ENCODE results near the gene ELL.
A peak's percentile ranks its signal among the peaks of the same experiment; 100 is the strongest.

ELL gene

DNA sequence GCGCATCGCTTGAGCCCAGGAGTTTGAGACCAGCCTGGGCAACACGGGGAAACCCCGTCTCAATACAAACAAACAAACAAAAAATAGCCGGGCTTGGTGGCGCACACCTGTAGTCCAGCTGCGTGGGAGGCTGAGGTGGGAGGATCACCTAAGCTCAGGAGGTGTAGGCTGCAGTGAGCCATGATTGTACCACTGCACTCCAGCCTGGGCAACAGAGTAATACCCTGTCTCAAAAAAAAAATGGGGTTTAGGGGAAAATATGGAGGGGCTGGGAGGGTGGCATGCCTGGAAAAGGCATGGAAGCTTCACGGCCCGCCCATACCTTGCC is 82.0 kb downstream of the ELL start:
- TF ChIP-seq RARB (CRISPR knock-in tag; IDR thresholded peaks at IDR 0.05) (no peak), ZFP3 (CRISPR knock-in tag; IDR thresholded peaks at IDR 0.05) (no peak), ARNTL (CRISPR knock-in tag; IDR thresholded peaks at IDR 0.05; ENCODE audit: borderline replicate concordance, low read depth) (no peak), GLIS3 (CRISPR knock-in tag; IDR thresholded peaks at IDR 0.05) (no peak), SNAI2 (CRISPR knock-in tag; IDR thresholded peaks at IDR 0.05) (no peak), ZNF565 (CRISPR knock-in tag; conservative IDR thresholded peaks at IDR 0.05; ENCODE audit: low read depth) (no peak), ZFP30 (CRISPR knock-in tag; IDR thresholded peaks at IDR 0.05) (no peak)
- TF ChIP-seq, protein P1, sequence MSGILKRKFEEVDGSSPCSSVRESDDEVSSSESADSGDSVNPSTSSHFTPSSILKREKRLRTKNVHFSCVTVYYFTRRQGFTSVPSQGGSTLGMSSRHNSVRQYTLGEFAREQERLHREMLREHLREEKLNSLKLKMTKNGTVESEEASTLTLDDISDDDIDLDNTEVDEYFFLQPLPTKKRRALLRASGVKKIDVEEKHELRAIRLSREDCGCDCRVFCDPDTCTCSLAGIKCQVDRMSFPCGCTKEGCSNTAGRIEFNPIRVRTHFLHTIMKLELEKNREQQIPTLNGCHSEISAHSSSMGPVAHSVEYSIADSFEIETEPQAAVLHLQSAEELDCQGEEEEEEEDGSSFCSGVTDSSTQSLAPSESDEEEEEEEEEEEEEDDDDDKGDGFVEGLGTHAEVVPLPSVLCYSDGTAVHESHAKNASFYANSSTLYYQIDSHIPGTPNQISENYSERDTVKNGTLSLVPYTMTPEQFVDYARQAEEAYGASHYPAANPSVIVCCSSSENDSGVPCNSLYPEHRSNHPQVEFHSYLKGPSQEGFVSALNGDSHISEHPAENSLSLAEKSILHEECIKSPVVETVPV (CRISPR knock-in tag; IDR thresholded peaks at IDR 0.05): no peak
- ATAC-seq: no peak

DNA sequence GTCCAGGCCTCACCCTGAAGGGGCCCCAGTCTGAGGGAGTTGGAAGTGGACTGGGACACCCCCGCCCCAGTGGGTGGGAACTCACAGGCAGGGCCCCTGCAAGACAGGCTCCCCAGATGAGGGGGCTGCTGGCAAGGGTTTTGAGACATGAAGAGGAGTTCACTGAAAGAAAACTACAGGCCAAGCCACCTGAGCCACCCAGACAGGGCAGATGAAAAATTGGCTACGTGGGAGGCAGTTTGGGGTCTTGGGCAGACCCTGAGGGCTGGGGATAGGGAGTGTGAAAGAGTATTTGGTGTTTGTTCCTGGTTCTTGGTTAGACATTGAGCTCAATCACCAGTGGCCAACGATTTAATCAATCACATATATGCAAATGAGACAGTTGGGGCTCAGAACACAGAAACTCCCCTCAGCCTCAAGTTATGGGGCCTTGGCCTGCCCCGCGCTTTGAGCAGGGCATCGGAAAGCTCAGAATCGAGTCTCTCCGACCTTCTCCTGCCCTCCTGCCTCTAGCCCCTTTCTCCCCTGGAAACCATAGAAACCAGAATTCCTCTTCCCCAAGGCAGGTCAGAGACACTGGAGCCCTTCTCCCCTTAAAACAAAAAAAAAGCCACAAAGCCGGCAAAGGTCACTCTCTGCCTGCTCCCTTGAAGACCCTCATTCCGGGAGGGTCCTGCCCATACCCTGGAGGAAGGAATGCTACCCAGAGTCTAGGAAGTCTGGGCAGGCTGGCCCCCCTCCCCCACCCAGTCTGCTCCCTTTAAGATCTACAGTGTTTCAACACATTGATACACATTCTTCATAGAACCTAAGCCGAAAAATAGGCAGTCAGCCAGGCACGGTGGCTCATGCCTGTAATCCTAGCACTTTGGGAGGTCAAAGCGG is 82.6 kb downstream of the ELL start:
- no peak for ATAC-seq
- no peak for TF ChIP-seq ARNTL (CRISPR knock-in tag; IDR thresholded peaks at IDR 0.05; ENCODE audit: borderline replicate concordance, low read depth)
- peak; percentile 99 for TF ChIP-seq ZFP3 (CRISPR knock-in tag; IDR thresholded peaks at IDR 0.05)

DNA sequence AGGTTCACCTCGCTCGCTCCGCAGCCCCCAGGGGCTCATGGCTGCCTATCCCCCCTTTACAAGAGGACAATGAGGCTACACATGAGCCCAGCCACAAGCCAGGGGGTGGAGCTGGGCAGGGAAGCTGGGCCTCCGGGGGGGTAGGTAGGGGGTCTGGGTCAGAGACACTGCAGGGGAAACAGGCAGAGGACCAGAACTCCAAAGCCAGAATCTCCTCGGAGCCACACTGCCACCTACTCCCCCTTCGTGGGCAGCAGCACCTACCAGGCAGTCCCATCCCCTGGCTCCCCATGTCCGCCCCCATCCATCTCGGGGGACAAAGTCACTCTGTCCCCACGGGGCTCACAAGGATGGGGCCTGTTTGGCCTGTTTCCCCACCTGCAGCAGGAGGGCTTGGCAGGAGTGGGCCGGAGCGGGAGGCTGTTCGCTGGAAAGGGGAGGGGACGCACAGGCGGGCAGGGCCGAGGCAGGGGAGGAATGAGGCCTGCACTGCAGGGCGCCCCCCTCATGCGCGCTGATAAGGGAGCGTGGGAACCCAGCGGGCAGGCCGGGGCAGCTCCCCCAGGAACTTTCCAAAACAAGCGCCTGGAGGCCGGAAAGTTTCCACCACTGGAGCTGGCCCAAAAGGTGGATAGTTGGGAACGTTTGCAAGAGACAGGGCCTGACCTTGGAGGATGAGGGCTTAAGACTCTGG is 83.4 kb downstream of the ELL start:
- ATAC-seq: peak; percentile 0; the same call in 1 of the 3 replicates
- TF ChIP-seq TOX (CRISPR knock-in tag; IDR thresholded peaks at IDR 0.05; ENCODE audit: borderline replicate concordance): no peak
- TF ChIP-seq PPARA (CRISPR knock-in tag; IDR thresholded peaks at IDR 0.05; ENCODE audit: borderline replicate concordance): no peak
- TF ChIP-seq, protein P2, sequence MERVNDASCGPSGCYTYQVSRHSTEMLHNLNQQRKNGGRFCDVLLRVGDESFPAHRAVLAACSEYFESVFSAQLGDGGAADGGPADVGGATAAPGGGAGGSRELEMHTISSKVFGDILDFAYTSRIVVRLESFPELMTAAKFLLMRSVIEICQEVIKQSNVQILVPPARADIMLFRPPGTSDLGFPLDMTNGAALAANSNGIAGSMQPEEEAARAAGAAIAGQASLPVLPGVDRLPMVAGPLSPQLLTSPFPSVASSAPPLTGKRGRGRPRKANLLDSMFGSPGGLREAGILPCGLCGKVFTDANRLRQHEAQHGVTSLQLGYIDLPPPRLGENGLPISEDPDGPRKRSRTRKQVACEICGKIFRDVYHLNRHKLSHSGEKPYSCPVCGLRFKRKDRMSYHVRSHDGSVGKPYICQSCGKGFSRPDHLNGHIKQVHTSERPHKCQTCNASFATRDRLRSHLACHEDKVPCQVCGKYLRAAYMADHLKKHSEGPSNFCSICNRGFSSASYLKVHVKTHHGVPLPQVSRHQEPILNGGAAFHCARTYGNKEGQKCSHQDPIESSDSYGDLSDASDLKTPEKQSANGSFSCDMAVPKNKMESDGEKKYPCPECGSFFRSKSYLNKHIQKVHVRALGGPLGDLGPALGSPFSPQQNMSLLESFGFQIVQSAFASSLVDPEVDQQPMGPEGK (CRISPR knock-in tag; IDR thresholded peaks at IDR 0.05; ENCODE audit: borderline replicate concordance): no peak
- TF ChIP-seq ZNF8 (CRISPR knock-in tag; IDR thresholded peaks at IDR 0.05): no peak
- TF ChIP-seq ARNTL (CRISPR knock-in tag; IDR thresholded peaks at IDR 0.05; ENCODE audit: borderline replicate concordance, low read depth): no peak
- no peak for TF ChIP-seq BACH2 (CRISPR knock-in tag; IDR thresholded peaks at IDR 0.05; ENCODE audit: borderline replicate concordance)
- TF ChIP-seq ZNF565 (CRISPR knock-in tag; conservative IDR thresholded peaks at IDR 0.05; ENCODE audit: low read depth): no peak
- TF ChIP-seq, protein P3, sequence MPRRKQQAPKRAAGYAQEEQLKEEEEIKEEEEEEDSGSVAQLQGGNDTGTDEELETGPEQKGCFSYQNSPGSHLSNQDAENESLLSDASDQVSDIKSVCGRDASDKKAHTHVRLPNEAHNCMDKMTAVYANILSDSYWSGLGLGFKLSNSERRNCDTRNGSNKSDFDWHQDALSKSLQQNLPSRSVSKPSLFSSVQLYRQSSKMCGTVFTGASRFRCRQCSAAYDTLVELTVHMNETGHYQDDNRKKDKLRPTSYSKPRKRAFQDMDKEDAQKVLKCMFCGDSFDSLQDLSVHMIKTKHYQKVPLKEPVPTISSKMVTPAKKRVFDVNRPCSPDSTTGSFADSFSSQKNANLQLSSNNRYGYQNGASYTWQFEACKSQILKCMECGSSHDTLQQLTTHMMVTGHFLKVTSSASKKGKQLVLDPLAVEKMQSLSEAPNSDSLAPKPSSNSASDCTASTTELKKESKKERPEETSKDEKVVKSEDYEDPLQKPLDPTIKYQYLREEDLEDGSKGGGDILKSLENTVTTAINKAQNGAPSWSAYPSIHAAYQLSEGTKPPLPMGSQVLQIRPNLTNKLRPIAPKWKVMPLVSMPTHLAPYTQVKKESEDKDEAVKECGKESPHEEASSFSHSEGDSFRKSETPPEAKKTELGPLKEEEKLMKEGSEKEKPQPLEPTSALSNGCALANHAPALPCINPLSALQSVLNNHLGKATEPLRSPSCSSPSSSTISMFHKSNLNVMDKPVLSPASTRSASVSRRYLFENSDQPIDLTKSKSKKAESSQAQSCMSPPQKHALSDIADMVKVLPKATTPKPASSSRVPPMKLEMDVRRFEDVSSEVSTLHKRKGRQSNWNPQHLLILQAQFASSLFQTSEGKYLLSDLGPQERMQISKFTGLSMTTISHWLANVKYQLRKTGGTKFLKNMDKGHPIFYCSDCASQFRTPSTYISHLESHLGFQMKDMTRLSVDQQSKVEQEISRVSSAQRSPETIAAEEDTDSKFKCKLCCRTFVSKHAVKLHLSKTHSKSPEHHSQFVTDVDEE (CRISPR knock-in tag; IDR thresholded peaks at IDR 0.05): no peak
- no peak for TF ChIP-seq GLIS3 (CRISPR knock-in tag; IDR thresholded peaks at IDR 0.05)
- TF ChIP-seq, protein P4, sequence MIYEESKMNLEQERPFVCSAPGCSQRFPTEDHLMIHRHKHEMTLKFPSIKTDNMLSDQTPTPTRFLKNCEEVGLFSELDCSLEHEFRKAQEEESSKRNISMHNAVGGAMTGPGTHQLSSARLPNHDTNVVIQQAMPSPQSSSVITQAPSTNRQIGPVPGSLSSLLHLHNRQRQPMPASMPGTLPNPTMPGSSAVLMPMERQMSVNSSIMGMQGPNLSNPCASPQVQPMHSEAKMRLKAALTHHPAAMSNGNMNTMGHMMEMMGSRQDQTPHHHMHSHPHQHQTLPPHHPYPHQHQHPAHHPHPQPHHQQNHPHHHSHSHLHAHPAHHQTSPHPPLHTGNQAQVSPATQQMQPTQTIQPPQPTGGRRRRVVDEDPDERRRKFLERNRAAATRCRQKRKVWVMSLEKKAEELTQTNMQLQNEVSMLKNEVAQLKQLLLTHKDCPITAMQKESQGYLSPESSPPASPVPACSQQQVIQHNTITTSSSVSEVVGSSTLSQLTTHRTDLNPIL (CRISPR knock-in tag; IDR thresholded peaks at IDR 0.05; ENCODE audit: low read depth): no peak

DNA sequence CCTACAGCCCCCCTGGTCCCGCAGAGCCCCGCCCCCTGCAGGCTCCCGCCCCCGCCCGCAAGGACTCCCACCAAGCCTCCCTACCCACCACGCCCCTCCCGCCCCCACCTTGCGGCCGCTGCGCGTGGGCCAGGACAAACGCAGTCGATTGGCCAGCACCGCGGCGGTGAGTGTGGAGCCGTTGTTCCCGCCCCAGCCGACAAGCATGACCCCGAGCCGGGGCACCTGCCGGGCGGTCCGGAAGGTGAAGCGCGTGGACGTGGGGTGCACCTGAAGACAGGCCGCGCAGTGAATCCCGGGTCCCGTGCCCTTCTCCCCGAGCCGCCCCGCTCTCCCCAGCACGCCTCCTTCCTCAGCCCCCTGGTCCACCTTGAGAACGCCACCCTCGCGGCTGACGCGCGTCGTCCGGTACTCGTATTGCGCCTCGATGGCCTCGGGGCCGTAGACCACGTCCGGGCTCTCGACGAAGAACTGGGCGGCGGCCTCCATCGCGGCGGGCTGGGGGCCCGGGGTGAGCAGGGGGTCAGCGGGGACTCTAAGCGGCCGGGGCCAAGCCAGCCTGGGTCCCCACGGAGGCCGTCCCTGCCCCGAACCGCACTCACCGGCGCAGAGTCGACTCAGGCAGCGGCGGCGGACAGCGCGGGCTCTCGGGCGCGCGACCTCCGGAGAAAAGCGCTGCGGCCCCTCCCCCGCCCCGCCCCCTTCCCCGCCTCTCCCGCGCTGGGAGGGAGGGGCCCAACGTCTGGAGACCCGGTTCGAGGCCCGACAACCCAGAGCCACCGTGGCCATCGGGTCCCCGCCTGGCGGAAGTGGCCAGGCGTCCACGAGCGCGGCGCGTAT is 84.2 kb downstream of the ELL start, which contains the start of gene ISYNA1:
ISYNA1 (minus strand) TSS at position 643 of the 840 bp plus-strand sequence; CDS start at position 489, 154 bp downstream.
- TF ChIP-seq ZC3H10 (CRISPR knock-in tag; IDR thresholded peaks at IDR 0.05) (no peak), ARNTL (CRISPR knock-in tag; IDR thresholded peaks at IDR 0.05; ENCODE audit: borderline replicate concordance, low read depth) (no peak), ZNF8 (CRISPR knock-in tag; IDR thresholded peaks at IDR 0.05) (no peak), SNAI2 (CRISPR knock-in tag; IDR thresholded peaks at IDR 0.05) (no peak), PPARA (CRISPR knock-in tag; IDR thresholded peaks at IDR 0.05; ENCODE audit: borderline replicate concordance) (no peak), ZNF70 (CRISPR knock-in tag; IDR thresholded peaks at IDR 0.05) (no peak), ZFP30 (CRISPR knock-in tag; IDR thresholded peaks at IDR 0.05) (no peak)
- TF ChIP-seq, protein P2 (CRISPR knock-in tag; IDR thresholded peaks at IDR 0.05; ENCODE audit: borderline replicate concordance): no peak
- peak; percentile 56 for ATAC-seq

Measured in SK-N-SH treated with all-trans-retinoic acid at 6 μM for 48 hours (cell line).